HG03378 (cell line): ENCODE results near the gene SMOC2.
"Not testable (repeated sequence)": the region's sequence is repeated elsewhere in the genome, so short reads cannot be mapped to it uniquely, and the experiment has no call there.

Source experiments
- ATAC-seq: cut with Tn5 transposase; IDR thresholded peaks from one replicate; pipeline ENCODE4 v1.9.1; 2021; ENCODE audit warnings: mild to moderate bottlenecking, moderate library complexity; ENCODE audit not compliant: unreplicated experiment

SMOC2 gene

DNA sequence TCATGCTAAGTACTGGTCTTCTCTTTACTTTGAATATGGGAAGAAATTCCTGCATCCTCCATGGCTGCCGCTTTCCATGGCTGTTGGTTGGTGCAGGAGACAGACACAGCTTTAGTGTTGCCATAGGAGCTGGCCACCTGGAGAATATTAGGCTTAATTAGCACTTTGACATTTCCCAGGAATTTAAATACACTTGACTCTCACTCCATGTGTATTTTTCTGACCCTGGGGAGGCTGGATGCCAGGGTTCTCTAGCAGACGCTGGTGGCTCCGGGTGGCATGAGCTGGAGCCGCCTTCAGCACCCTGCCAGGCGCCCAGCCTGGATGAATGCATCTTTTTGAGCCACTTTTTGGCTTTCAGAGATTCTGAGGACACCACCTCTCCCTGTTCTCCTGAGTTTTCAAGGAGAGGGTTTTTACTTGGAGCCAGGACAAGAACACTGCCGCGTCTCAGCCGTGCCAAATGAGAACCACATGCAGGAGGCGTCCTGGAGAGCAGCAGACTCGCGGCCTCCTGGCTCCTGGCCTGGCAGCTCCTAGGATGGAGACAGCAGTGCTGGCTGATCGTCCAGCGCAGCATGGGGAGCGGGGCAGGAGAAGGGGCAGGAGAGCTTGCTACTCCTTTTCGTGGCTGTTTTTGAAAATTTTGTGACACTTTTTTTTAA is 258.8 kb downstream of the SMOC2 start:
- ATAC-seq: no peak

GRCh38 chr6:168700880-168701279 is 259.9 kb downstream of the SMOC2 start:
- no peak for ATAC-seq

DNA sequence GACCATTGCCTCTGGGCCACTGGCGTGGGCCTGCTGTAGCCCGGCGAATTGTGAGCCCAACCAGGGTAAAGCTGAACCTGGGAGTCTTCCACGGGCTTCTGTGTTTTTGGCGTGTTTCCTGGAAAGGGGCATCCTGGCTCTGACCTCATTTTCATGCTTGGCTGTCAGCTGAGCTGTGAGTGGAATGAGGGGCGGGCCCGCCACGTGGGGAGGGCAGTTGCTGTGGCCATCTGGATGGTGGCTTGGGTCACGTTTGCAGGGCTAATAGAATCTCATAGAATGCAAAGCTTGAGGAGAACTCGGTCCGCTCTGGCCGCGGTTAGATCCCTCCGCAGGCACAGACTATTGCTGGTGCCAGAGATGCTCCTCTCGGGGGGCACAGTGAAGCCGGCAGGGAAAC is 263.0 kb downstream of the SMOC2 start:
- no peak for ATAC-seq

GRCh38 chr6:168704678-168705077 is 263.7 kb downstream of the SMOC2 start:
- no peak for ATAC-seq

- ATAC-seq: not testable (repeated sequence)
Measured at GRCh38 chr6:168705271-168705670, 264.3 kb downstream of the SMOC2 start.

DNA sequence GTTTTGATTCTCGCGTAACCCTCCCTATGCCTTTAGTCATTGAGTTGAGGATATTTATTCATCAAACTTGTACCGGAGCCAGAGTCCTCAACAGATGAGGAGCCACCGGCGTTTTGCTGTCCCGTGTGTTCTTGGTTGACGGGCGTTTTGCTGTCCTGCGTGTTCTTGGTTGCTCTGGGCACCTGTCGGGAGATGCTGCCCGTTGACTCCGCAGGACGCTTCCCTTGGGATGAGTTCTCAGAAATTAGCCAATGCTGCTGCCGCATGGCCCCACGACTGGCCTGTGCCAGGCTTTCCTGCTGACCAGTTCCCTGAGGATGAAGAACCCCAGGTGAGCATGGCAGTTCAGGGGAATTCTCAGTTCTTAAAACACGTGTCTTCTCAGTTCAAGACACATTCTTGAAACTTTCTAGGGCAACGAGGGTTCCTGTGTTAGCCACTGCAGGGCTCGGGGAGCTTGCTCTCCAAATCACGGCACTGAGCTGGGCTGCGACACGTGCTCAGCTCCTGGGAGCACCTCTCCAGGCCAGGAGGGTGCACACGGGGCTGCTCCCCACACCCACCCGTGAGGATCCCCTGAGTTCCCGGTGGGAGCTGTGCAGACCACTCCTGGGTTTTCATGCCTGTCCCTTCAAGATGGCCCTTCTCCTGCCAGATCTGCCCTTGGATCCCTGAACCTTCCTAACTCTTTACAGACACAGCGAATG is 265.6 kb downstream of the SMOC2 start:
- ATAC-seq: no peak

DNA sequence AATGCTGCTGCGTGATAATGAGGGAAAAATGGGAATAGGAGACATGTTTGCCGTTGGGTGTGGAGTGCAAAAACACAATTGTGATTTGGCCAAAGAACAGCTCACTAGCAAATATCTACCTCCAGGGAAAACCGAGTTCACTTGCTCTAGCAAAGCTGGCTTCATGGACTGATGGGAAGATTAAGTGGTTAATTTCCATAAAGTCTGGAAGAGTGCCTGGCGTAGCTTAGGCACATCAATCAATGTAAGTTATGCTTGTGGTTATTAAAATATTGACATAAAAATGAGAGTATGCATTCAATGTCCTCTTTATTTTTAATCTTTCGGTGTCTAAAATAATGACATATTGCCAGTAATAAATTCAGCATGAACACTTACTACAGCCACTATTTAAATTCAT is 267.5 kb downstream of the SMOC2 start:
- no peak for ATAC-seq

GRCh38 chr6:168708984-168709383 is 268.0 kb downstream of the SMOC2 start:
- ATAC-seq: no peak

DNA sequence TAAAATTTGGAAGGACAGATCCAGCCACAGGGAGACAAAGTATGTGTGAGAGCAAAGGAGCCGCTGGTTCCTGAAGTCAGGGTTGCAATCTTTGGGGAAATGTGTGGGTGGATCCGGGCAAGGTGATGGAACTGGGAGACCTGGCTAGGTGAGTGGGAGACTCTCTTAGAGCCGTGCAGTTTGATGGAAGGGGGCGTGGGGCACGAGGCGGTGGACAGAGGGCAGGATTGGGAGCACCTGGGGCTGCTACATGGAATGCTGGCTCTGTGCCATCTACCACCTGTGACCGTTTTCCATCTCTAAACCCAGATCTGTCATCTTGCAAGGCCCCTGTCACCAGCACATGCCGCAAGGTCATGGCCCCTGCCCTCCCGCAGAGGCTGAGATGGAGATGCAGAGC is 268.4 kb downstream of the SMOC2 start:
- no peak for ATAC-seq

- ATAC-seq: no peak
Measured at GRCh38 chr6:168709991-168710390, 269.0 kb downstream of the SMOC2 start.

GRCh38 chr6:168711049-168711640 is 270.2 kb downstream of the SMOC2 start:
- ATAC-seq: no peak

GRCh38 chr6:168711666-168712300 is 270.8 kb downstream of the SMOC2 start:
- ATAC-seq: no peak

GRCh38 chr6:168712993-168713392 is 272.0 kb downstream of the SMOC2 start:
- no peak for ATAC-seq

- ATAC-seq: no peak
Measured at GRCh38 chr6:168713839-168714238, 272.9 kb downstream of the SMOC2 start.

- no peak for ATAC-seq
Measured at GRCh38 chr6:168714547-168715260, 273.7 kb downstream of the SMOC2 start.

- no peak for ATAC-seq
Measured at GRCh38 chr6:168715643-168716481, 274.9 kb downstream of the SMOC2 start.

DNA sequence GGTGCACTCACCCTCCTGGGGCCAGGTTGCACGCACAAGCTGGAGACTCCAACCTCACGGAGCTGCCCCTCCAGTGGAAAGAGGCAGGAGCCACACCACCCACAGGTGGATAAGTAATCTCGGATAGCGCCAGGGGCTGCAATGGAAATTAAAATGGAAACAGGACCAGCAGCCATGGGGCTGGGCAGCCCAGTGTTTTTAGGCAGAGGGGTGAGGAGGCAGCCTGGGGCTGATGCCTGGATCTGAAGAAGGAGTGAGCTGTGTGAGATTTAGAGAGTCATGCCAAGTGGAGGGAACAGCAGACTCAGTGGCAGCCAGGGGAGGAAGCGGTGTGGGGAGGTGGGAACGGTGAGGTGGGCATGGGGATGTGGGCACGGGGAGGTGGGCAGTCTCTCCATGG is 275.6 kb downstream of the SMOC2 start:
- no peak for ATAC-seq

DNA sequence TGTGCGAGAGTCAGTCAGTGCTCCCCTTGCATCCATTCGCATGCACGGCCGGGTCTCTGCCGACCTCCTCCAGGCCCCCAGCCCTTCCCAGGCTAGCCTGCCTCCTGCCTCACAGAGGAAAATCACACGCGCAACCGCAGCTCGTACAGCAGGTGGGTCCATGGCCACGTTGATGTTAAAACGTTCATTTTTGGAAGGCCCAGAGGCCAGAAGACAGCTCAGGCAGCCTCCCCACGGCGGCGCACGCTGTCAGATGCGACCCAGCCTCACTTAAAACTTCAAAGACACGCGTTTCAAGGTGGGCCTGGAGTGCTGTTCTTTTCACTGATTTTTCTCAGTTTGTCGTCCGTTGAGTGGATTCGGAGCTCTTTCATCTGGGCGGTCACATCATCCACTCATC is 276.5 kb downstream of the SMOC2 start:
- ATAC-seq: no peak
